Spleen (tissue), 11 donors: Measurements from ENCODE around the gene PHRF1. TPM values are rescaled to one million over a fixed set of nuclear protein-coding genes. Genes with fewer than 3 reads are reported as not detected.

Experiments used
- DNase-seq: peaks from one replicate; pipeline ENCODE4 v3.0.0-alpha.2; 2020
- H3K27ac ChIP-seq, 8 donors: fragments of 200-600 bp; sonication (generic) in 7 of 8; 1 replicate in 4 of 8; 2 replicates in 4 of 8; pipeline versions ENCODE4 v1.5.0 to v1.8.0; 2016 to 2021; ENCODE audit warnings: inconsistent platforms in 4 of 8, mild to moderate bottlenecking in 4 of 8, moderate library complexity in 1 of 8
- H3K27me3 ChIP-seq, 7 donors: fragments of 200-600 bp; sonication (generic) in 6 of 7; replicated peaks in 1 of 7; 1 replicate in 4 of 7; 2 replicates in 3 of 7; pipeline versions ENCODE4 v1.5.0 to v1.8.0; 2016 to 2021; ENCODE audit warnings: inconsistent platforms in 3 of 7, mild to moderate bottlenecking in 1 of 7
- H3K36me3 ChIP-seq, 6 donors: fragments of 200-600 bp; sonication (generic) in 5 of 6; 1 replicate in 4 of 6; 2 replicates in 2 of 6; pipeline versions ENCODE4 v1.5.0 to v1.8.0; 2016 to 2021; ENCODE audit warnings: inconsistent platforms in 2 of 6
- H3K4me1 ChIP-seq, 6 donors: fragments of 200-600 bp; sonication (generic) in 5 of 6; 1 replicate in 3 of 6; 2 replicates in 3 of 6; pipeline versions ENCODE4 v1.5.0 to v1.8.0; 2016 to 2021; ENCODE audit warnings: inconsistent platforms in 3 of 6
- H3K4me3 ChIP-seq, 8 donors: fragments of 200-600 bp; sonication (generic) in 7 of 8; 1 replicate in 4 of 8; 2 replicates in 4 of 8; pipeline versions ENCODE4 v1.5.0 to v1.8.0; 2016 to 2021; ENCODE audit warnings: inconsistent platforms in 4 of 8, mild to moderate bottlenecking in 4 of 8, moderate library complexity in 2 of 8
- H3K9me3 ChIP-seq, 8 donors: fragments of 200-600 bp; sonication (generic) in 7 of 8; 1 replicate in 4 of 8; 2 replicates in 4 of 8; pipeline versions ENCODE4 v1.5.0 to v1.8.0; 2016 to 2021; ENCODE audit warnings: inconsistent platforms in 4 of 8
- CTCF ChIP-seq, 11 experiments: fragments of 200-600 bp in 7 of 11; fragments of 450-650 bp in 4 of 11; sonication (generic) in 4 of 11; IDR thresholded peaks in 8 of 11; conservative IDR thresholded peaks in 3 of 11; 1 replicate in 7 of 11; 2 replicates in 4 of 11; pipeline versions ENCODE4 v1.4.0 to v1.8.0; 2016 to 2021; ENCODE audit warnings: antibody characterized with exemption in 11 of 11, inconsistent platforms in 4 of 11, mild to moderate bottlenecking in 1 of 11
- POLR2A ChIP-seq, 3 donors: fragments of 450-650 bp; IDR thresholded peaks; one replicate each; pipeline ENCODE4 v1.5.1; 2017; ENCODE audit warnings: antibody characterized with exemption in 3 of 3, mild to moderate bottlenecking in 1 of 3
- POLR2AphosphoS5 ChIP-seq, 3 donors: sonication (generic); formaldehyde crosslinking; IDR thresholded peaks; one replicate each; pipeline ENCODE4 v1.5.1; 2017; ENCODE audit warnings: antibody characterized with exemption in 3 of 3
- WGBS, 5 donors: extraction: QIAGEN DNeasy Blood & Tissue Kit in 3 of 5; methylation state at CpG; one replicate each; pipeline versions ENCODE4 v1.1.5 to v1.1.7; 2013 to 2018; 5-methylcytosine and 5-hydroxymethylcytosine counted together
- intact Hi-C: fragments of 100-400 bp; cut with DNase I; formaldehyde crosslinking; loops from one replicate; pipeline ENCODE4 v1.15.0; 2023; ENCODE audit warnings: low total_unique reads
- polyA plus RNA-seq, 3 donors: library from polyadenylated mRNA; stranded (reverse); fragments of 200-250 nt; gene quantifications; one replicate each; pipeline ENCODE4 v1.2.1, GENCODE V29; 2013
- total RNA-seq, 7 donors: library from RNA; depleted of rRNA in 3 of 7; stranded (reverse); fragments of >200 nt in 3 of 7; fragmentation: NEBNext Ultra II Directional in 4 of 7; extraction: Animal tissue kit (Norgen Biotek cat#: 25700) in 4 of 7; gene quantifications; one replicate each; pipeline versions ENCODE4 v1.1.0 to v1.2.1, GENCODE V29; 2016 to 2021
- donor health status: healthy with polysubstance abuse.
- donor health status: DM: no; HTN: no; CAD: no; lungs with moderate emphysema.
- donor health status: DM: no; HTN: no; CAD: no.
- donor health status: Bipolar disorder and iron deficiency.
- donor health status: healthy.
- donor health status: DM: no; HTN: no; CAD: no.
- donor health status: DM: yes; HTN: yes; CAD: no.

The PHRF1 gene
- total and polyA plus RNA-seq, 10 donors, result 7.3 to 41.5 (median 30.6) TPM

- TF ChIP-seq POLR2A (IDR thresholded peaks at IDR 0.05) (no peak), CTCF (IDR thresholded peaks at IDR 0.05 in 8 of 11, conservative IDR thresholded peaks at IDR 0.05 in 3 of 11) (no peak), POLR2AphosphoS5 (IDR thresholded peaks at IDR 0.05) (no peak)
- intact Hi-C loops, result no loop called here
- H3K4me1 ChIP-seq, result peaks cover 29 to 44% (median 41%) of the 10 kb centered on the region in 6 donors
- peak overlapping the region in 1 of 8 donors; percentile 96 for H3K4me3 ChIP-seq
- H3K9me3 ChIP-seq, result no peaks in the 10 kb centered on the region
- DNase-seq, result peak; percentile 76
- peaks cover 0 to 4% (median 2%) of the 10 kb centered on the region in 6 donors for H3K36me3 ChIP-seq
- no peak overlapping the region for H3K27ac ChIP-seq
- peaks cover 0 to 24% (median 0%) of the 10 kb centered on the region in 7 donors for H3K27me3 ChIP-seq
- 92 to 96% (median 93%) methylated on average over 20 of the region's 20 CpGs for WGBS, 5 donors
Measured at GRCh38 chr11:538431-539051, 37.7 kb upstream of the PHRF1 start.

- H3K4me3 ChIP-seq, result no peak overlapping the region
- intact Hi-C loops, result no loop called here
Measured at GRCh38 chr11:539971-540481, 36.2 kb upstream of the PHRF1 start.

DNA sequence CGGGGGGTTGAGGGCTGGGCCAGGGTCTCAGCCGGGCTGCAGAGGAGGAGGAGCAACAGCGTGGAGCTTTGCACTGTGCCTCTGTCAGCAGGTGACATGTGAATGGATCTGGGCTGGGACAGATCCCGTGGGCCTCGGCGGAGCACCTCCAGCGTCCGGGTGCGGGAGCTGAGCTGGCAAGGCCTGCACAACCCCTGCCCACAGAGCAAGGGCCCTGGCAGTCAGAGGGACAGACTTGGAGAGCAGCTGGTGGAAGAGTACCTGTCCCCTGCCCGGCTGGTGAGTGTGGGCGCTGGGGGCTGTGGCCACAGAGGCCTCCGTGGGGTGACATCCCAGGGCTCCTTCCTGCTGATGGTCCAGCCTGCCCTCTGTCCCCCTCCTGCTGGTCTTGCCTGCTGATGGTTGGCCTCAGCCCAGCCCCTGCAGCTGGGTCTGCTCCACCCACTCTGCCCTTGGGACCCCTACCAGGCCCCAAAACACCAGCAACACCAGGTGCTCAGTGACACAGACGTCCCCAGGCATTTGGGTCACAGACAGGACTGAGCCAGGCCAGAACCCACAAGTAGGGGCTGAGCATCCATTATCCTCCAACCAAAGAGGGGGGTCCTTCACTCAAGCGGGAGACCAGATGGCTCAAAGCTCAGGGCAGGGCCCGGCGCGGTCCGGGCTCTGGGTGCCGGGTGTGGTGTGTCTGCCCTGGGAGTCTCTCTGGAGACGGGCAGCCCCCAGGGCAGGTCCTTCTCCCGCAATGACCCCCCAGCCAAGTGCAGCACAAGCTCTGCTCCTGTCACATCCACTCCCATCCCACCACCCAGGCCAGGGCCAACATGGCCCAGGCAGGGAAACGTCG, 35.5 kb upstream of the PHRF1 start:
- no peaks in the 10 kb centered on the region for H3K9me3 ChIP-seq
- WGBS, 5 donors, result 88 to 95% (median 92%) methylated on average over 12 to 23 of the region's 23 CpGs
- no peak overlapping the region for H3K27ac ChIP-seq
- DNase-seq, result peak; percentile 74
- no peaks in the 10 kb centered on the region for H3K36me3 ChIP-seq
- intact Hi-C loops, result no loop called here
- H3K27me3 ChIP-seq, result peaks cover 0 to 23% (median 0%) of the 10 kb centered on the region in 7 donors
- peaks cover 20 to 28% (median 26%) of the 10 kb centered on the region in 6 donors for H3K4me1 ChIP-seq
- no peak overlapping the region for H3K4me3 ChIP-seq
- no peak for TF ChIP-seq POLR2AphosphoS5 (IDR thresholded peaks at IDR 0.05)
- TF ChIP-seq POLR2A (IDR thresholded peaks at IDR 0.05), result no peak
- no peak for TF ChIP-seq CTCF (IDR thresholded peaks at IDR 0.05 in 8 of 11, conservative IDR thresholded peaks at IDR 0.05 in 3 of 11)

More at GRCh38 chr11:539971-540481, 36.2 kb upstream of the PHRF1 start:
- no peaks in the 10 kb centered on the region for H3K36me3 ChIP-seq
- H3K27me3 ChIP-seq, result peaks cover 0 to 24% (median 0%) of the 10 kb centered on the region in 7 donors
- no peak overlapping the region for H3K27ac ChIP-seq
- no peaks in the 10 kb centered on the region for H3K9me3 ChIP-seq
- peaks cover 20 to 30% (median 28%) of the 10 kb centered on the region in 6 donors for H3K4me1 ChIP-seq
- peak; percentile 72 for DNase-seq
- TF ChIP-seq POLR2AphosphoS5 (IDR thresholded peaks at IDR 0.05), result no peak
- WGBS, 5 donors, result 85 to 95% (median 92%) methylated on average over 4 to 8 of the region's 8 CpGs

- Histone ChIP-seq H3K9me3 (no peaks in the 10 kb centered on the region), H3K27me3 (peaks cover 0 to 17% (median 0%) of the 10 kb centered on the region in 7 donors), H3K4me1 (peaks cover 18 to 22% (median 20%) of the 10 kb centered on the region in 6 donors), H3K36me3 (no peaks in the 10 kb centered on the region), H3K27ac (no peak overlapping the region), H3K4me3 (no peak overlapping the region)
- WGBS, 5 donors, result 88 to 96% (median 92%) methylated on average over 11 to 20 of the region's 20 CpGs
- DNase-seq, result peak; percentile 70
- intact Hi-C loops, result no loop called here
- TF ChIP-seq POLR2A (IDR thresholded peaks at IDR 0.05) (no peak), CTCF (IDR thresholded peaks at IDR 0.05 in 8 of 11, conservative IDR thresholded peaks at IDR 0.05 in 3 of 11) (no peak), POLR2AphosphoS5 (IDR thresholded peaks at IDR 0.05) (no peak)
Measured at GRCh38 chr11:541433-541885, 34.8 kb upstream of the PHRF1 start.
